Lower leg skin (tissue), 4 donors: ENCODE results near the gene KCNA2. TPM values are rescaled to one million over a fixed set of nuclear protein-coding genes. Genes with fewer than 3 reads are reported as not detected.
A peak's percentile ranks its signal among the peaks of the same experiment; 100 is the strongest.

Source experiments
- DNase-seq, 2 donors: peaks; one replicate each; pipeline ENCODE4 v3.0.0-alpha.2; 2019; ENCODE audit warnings: low spot score in 2 of 2
- H3K4me3 ChIP-seq: fragments of 200-600 bp; sonication (generic); 2 replicates; pipeline ENCODE4 v1.5.1; 2017; ENCODE audit warnings: mild to moderate bottlenecking, low read depth; ENCODE audit not compliant: poor library complexity, severe bottlenecking
- POLR2A ChIP-seq, 2 donors: fragments of 450-650 bp; IDR thresholded peaks; one replicate each; pipeline ENCODE4 v1.6.1; 2016 to 2017; ENCODE audit warnings: antibody characterized with exemption in 2 of 2, mild to moderate bottlenecking in 1 of 2, moderate library complexity in 1 of 2
- WGBS, 2 donors: methylation state at CpG; one replicate each; pipeline ENCODE4 v1.1.5; 2018; 5-methylcytosine and 5-hydroxymethylcytosine counted together
- intact Hi-C: fragments of 100-400 bp; cut with DNase I; formaldehyde crosslinking; loops from one replicate; pipeline ENCODE4 v1.15.0; 2023; ENCODE audit warnings: low total_unique reads
- total RNA-seq, 4 donors: library from RNA; depleted of rRNA; stranded (reverse); fragments of >200 nt; gene quantifications; one replicate each; pipeline ENCODE4 v1.1.0, GENCODE V29; 2016
- TF ChIP-seq, protein P1 (sequence below), 3 donors: fragments of 450-650 bp; IDR thresholded peaks; one replicate each; pipeline ENCODE4 v1.5.1; 2016; ENCODE audit warnings: antibody characterized with exemption in 3 of 3, mild to moderate bottlenecking in 3 of 3, moderate library complexity in 2 of 3

The KCNA2 gene
- total RNA-seq, 4 donors from 2014 or later = 0.65 to 0.88 TPM; not detected in 2

DNA sequence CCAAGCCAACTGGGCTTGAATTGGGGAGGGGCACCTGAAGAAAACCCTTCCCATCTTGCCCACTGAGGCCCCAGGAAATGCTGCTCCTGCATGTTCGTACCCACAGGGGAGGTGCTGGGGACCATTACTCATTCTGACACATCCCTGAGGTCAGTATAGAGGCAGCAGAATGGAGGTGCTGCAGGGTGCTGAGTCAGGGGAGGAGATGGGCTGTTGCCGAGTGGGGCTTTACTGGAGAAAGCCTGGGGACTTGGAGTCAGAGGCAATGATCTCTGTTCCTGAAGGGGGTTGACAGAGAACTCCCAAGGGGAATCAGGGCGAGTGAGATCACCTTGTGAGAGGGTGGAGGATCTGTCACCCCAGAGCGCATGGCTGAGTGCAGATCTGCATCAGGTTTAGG, 47.0 kb downstream of the KCNA2 start:
- DNase-seq = peak in 1 of 2 donors; percentile 60
- TF ChIP-seq, protein P1, sequence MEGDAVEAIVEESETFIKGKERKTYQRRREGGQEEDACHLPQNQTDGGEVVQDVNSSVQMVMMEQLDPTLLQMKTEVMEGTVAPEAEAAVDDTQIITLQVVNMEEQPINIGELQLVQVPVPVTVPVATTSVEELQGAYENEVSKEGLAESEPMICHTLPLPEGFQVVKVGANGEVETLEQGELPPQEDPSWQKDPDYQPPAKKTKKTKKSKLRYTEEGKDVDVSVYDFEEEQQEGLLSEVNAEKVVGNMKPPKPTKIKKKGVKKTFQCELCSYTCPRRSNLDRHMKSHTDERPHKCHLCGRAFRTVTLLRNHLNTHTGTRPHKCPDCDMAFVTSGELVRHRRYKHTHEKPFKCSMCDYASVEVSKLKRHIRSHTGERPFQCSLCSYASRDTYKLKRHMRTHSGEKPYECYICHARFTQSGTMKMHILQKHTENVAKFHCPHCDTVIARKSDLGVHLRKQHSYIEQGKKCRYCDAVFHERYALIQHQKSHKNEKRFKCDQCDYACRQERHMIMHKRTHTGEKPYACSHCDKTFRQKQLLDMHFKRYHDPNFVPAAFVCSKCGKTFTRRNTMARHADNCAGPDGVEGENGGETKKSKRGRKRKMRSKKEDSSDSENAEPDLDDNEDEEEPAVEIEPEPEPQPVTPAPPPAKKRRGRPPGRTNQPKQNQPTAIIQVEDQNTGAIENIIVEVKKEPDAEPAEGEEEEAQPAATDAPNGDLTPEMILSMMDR (IDR thresholded peaks at IDR 0.05) = no peak
- no peak for TF ChIP-seq POLR2A (IDR thresholded peaks at IDR 0.05)
- intact Hi-C loops = no loop called here
- 52 to 59% methylated on average over 4 of the region's 4 CpGs for WGBS, 2 donors
- no peak overlapping the region for H3K4me3 ChIP-seq

DNA sequence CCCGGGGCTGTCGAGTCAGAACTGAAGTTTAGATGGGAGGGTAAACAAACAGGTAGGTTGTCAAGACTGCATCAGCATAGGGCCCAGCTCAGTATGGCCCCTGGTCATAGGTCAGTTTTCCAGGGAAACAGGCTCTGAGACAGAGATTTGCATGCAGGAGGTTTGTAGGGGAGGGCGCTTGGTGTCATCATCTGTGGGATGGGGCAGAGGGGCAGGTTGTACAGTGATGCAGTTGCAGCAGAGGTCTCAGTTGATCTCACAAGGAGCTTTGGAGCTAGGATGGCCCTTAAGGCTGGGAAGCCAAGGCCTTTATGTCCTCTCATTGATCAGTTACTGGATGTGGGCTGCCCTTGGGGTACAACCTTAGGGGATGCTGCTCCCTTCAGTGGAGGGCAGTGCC, 48.7 kb downstream of the KCNA2 start:
- H3K4me3 ChIP-seq = no peak overlapping the region
- TF ChIP-seq, protein P1 (IDR thresholded peaks at IDR 0.05) = no peak
- TF ChIP-seq POLR2A (IDR thresholded peaks at IDR 0.05) = no peak
- intact Hi-C loops = no loop called here
- DNase-seq = no peak
- WGBS, 2 donors = 75 to 85% methylated on average over 3 of the region's 3 CpGs

DNA sequence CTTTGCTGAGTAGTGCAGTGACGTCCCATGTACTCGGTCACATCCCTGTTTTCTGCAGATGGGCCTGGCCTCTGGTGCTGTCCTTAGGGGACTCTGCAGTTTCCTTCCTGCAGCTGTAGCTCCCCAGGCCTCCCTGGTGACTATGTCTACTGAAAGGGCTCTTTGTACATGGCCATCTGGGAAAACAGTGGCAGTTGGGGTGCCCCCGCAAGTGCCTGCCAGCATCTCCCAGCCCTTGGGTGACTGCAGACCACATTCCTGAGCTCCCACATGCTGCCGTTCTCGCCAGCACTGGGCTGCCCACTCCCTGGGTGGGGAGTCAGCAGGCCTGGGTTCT, 49.7 kb downstream of the KCNA2 start:
- intact Hi-C loops = no loop called here
- no peak overlapping the region for H3K4me3 ChIP-seq
- WGBS, 2 donors = 29 to 54% methylated on average over 5 of the region's 5 CpGs
- TF ChIP-seq POLR2A (IDR thresholded peaks at IDR 0.05) = no peak
- TF ChIP-seq, protein P1 (IDR thresholded peaks at IDR 0.05) = no peak
- DNase-seq = peak in 1 of 2 donors; percentile 81

- TF ChIP-seq, protein P1 (IDR thresholded peaks at IDR 0.05) = no peak
- intact Hi-C loops = no loop called here
- no peak overlapping the region for H3K4me3 ChIP-seq
- DNase-seq = peak in 1 of 2 donors; percentile 86
- WGBS, 2 donors = 50 to 53% methylated on average over 9 to 10 of the region's 11 CpGs
Measured at GRCh38 chr1:110555807-110556470, 50.2 kb downstream of the KCNA2 start.

- TF ChIP-seq POLR2A (IDR thresholded peaks at IDR 0.05) = no peak
- TF ChIP-seq, protein P1 (IDR thresholded peaks at IDR 0.05) = no peak
- WGBS, 2 donors = 11 to 26% methylated on average over 16 to 36 of the region's 53 CpGs
- intact Hi-C loops = no loop called here
- DNase-seq = peak in 1 of 2 donors; percentile 82
- H3K4me3 ChIP-seq = no peak overlapping the region
Measured at GRCh38 chr1:110554871-110555801, 51.0 kb downstream of the KCNA2 start.
